Upper lobe of right lung (tissue), 1 donor: Measurements from ENCODE around the gene THBS4. TPM values are rescaled to one million over a fixed set of nuclear protein-coding genes. Genes with fewer than 3 reads are reported as not detected.

Experiments used
- ATAC-seq: fragments of 200-7000 bp; cut with Tn5 transposase; one replicate; pipeline ENCODE4 v1.9.1; 2020; ENCODE audit warnings: mild to moderate bottlenecking, moderate library complexity
- DNase-seq: peaks from one replicate; pipeline ENCODE4 v3.0.0-alpha.2; 2020
- H3K27ac ChIP-seq: fragments of 200-600 bp; one replicate; pipeline ENCODE4 v1.8.0; 2022
- H3K27me3 ChIP-seq: fragments of 200-600 bp; one replicate; pipeline ENCODE4 v1.8.0; 2022; ENCODE audit warnings: mild to moderate bottlenecking
- H3K36me3 ChIP-seq: fragments of 200-600 bp; one replicate; pipeline ENCODE4 v1.8.0; 2022
- H3K4me1 ChIP-seq: fragments of 200-600 bp; one replicate; pipeline ENCODE4 v1.8.0; 2022
- H3K4me3 ChIP-seq: fragments of 200-600 bp; one replicate; pipeline ENCODE4 v1.8.0; 2022; ENCODE audit warnings: mild to moderate bottlenecking
- H3K9me3 ChIP-seq: fragments of 200-600 bp; one replicate; pipeline ENCODE4 v1.8.0; 2022
- intact Hi-C: fragments of 100-400 bp; cut with DNase I; formaldehyde crosslinking; loops from one replicate; pipeline ENCODE4 v1.11.0; 2022
- total RNA-seq: library from RNA; stranded (reverse); fragmentation: NEBNext Ultra II Directional; extraction: Animal tissue kit (Norgen Biotek cat#: 25700); gene quantifications from one replicate; pipeline ENCODE4 v1.2.1, GENCODE V29; 2021
- TF ChIP-seq, protein P1 (sequence below): fragments of 200-600 bp; IDR thresholded peaks from one replicate; pipeline ENCODE4 v1.8.0; 2022; ENCODE audit warnings: antibody characterized with exemption
- donor health status: DM: no; HTN: yes; CAD: no; lungs with severe emphysema.

Gene THBS4
- total RNA-seq, 1 donor from 2014 or later: 1.2 TPM

DNA sequence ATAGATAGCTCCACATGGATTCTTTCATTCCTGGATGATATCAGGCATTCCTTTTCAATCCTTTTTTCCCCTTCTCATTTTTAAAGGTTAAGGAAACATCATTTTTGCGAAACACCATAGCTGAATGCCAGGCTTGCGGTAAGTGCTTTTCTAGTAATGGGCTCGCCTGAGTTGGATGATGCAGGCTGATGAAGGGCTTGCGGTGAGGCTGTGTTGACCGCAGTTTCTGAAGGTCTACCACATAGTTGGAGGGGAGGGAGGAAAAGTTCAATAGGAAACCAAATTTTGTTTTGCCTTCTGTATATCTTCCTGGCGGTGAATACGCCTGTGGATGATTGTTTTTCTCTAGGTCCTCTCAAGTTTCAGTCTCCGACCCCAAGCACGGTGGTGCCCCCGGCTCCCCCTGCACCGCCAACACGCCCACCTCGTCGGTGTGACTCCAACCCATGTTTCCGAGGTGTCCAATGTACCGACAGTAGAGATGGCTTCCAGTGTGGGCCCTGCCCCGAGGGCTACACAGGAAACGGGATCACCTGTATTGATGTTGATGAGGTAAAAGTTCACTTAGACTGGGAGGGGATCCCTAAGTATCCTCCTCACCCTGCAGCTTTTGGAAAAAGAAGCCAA is 24.3 kb downstream of the THBS4 start:
- Histone ChIP-seq H3K9me3 (no peaks in the 10 kb centered on the region), H3K36me3 (no peaks in the 10 kb centered on the region), H3K4me1 (no peaks in the 10 kb centered on the region), H3K27ac (no peak overlapping the region), H3K4me3 (no peak overlapping the region), H3K27me3 (no peaks in the 10 kb centered on the region)
- ATAC-seq (no peak), DNase-seq (no peak)
- intact Hi-C loops: no loop called here
- TF ChIP-seq, protein P1, sequence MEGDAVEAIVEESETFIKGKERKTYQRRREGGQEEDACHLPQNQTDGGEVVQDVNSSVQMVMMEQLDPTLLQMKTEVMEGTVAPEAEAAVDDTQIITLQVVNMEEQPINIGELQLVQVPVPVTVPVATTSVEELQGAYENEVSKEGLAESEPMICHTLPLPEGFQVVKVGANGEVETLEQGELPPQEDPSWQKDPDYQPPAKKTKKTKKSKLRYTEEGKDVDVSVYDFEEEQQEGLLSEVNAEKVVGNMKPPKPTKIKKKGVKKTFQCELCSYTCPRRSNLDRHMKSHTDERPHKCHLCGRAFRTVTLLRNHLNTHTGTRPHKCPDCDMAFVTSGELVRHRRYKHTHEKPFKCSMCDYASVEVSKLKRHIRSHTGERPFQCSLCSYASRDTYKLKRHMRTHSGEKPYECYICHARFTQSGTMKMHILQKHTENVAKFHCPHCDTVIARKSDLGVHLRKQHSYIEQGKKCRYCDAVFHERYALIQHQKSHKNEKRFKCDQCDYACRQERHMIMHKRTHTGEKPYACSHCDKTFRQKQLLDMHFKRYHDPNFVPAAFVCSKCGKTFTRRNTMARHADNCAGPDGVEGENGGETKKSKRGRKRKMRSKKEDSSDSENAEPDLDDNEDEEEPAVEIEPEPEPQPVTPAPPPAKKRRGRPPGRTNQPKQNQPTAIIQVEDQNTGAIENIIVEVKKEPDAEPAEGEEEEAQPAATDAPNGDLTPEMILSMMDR: no peak

DNA sequence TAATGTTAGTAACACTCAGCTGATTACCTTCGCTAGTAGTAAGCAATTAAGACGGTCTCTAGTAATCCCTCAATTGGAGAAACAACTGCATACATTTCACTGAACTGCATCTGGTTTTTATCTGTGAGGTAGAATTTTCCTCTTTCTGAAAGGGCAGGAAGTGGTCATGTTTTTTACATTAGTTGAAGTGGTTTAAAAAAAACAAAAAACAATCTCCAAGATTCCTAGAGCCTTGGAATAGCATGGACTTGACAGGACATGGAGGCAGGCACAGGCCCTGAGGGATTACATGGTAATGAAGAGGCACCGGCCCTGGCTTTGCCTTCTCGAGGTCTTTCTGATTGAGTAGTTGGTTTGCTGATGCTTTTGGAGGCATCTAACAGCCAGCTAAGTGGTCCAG is 25.8 kb downstream of the THBS4 start:
- Histone ChIP-seq H3K4me1 (no peaks in the 10 kb centered on the region), H3K27me3 (no peaks in the 10 kb centered on the region), H3K36me3 (no peaks in the 10 kb centered on the region), H3K4me3 (no peak overlapping the region), H3K27ac (no peak overlapping the region), H3K9me3 (no peaks in the 10 kb centered on the region)
- DNase-seq (no peak), ATAC-seq (no peak)
- TF ChIP-seq, protein P1: no peak
- intact Hi-C loops: no loop called here

DNA sequence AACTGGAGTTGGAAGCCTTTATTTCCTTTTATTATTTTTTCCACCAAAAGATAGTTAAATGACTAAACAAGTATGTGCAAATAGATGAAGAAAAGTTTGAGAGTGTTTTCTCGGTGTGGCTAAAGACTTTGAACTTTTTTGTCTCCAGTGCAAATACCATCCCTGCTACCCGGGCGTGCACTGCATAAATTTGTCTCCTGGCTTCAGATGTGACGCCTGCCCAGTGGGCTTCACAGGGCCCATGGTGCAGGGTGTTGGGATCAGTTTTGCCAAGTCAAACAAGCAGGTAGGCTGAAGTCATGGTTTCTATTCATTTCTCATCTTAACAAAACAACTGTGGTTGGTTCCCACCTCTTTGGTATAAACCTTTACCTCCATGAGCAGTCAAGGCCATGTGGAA is 26.4 kb downstream of the THBS4 start:
- ATAC-seq (no peak), DNase-seq (no peak)
- no peaks in the 10 kb centered on the region for H3K27me3 ChIP-seq
- H3K27ac ChIP-seq: no peak overlapping the region
- no peaks in the 10 kb centered on the region for H3K4me1 ChIP-seq
- TF ChIP-seq, protein P1: no peak
- H3K4me3 ChIP-seq: no peak overlapping the region
- intact Hi-C loops: no loop called here
- H3K36me3 ChIP-seq: no peaks in the 10 kb centered on the region
- H3K9me3 ChIP-seq: no peaks in the 10 kb centered on the region

DNA sequence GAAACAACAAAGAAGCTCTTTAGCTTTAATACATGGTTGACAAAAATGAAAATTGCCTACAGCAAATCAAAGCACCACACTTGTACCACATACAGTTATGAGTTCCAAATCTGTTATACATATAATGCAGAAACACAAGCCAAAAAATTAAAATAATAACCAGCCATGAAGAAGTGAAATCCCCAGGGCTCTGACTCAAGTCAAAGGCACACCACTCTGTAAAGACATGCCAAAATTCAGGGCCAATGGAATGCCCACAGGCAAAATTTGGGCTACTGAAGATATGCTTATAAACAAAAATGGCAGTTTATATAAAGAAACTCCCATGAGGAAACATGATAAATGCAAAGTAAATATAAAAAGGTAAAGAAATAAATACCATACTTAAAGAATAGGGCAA is 29.0 kb downstream of the THBS4 start:
- Histone ChIP-seq H3K27ac (no peak overlapping the region), H3K4me3 (no peak overlapping the region), H3K4me1 (peaks cover 2% of the 10 kb centered on the region), H3K36me3 (no peaks in the 10 kb centered on the region), H3K27me3 (no peaks in the 10 kb centered on the region), H3K9me3 (no peaks in the 10 kb centered on the region)
- no peak for DNase-seq
- intact Hi-C loops: no loop called here
- TF ChIP-seq, protein P1: no peak
- ATAC-seq: no peak

DNA sequence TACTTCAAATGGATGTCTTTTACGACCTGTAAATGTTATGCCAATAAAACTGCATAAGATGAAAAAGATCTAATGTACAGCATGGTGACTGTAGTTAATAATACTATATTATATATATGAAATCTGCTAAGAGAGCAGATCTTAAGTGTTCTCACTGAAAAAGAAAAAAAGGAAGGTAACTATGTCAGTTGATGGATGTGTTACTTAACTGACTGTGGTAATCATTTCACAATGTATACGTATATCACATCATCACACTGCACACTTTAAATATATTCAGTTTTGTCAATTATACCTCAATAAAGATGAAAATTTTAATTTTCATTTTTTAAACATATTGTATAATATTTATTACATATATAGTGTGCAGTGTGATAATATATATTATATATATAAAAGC is 31.9 kb downstream of the THBS4 start:
- Histone ChIP-seq H3K4me1 (peaks cover 17% of the 10 kb centered on the region), H3K27me3 (no peaks in the 10 kb centered on the region), H3K27ac (no peak overlapping the region), H3K4me3 (no peak overlapping the region), H3K36me3 (no peaks in the 10 kb centered on the region), H3K9me3 (no peaks in the 10 kb centered on the region)
- intact Hi-C loops: no loop called here
- ATAC-seq (no peak), DNase-seq (no peak)
- TF ChIP-seq, protein P1: no peak
